HG03060 (cell line): ENCODE results near the gene ATL2.

Source experiments
- ATAC-seq: cut with Tn5 transposase; IDR thresholded peaks from one replicate; pipeline ENCODE4 v1.9.1; 2021; ENCODE audit warnings: low read depth, moderate number of reproducible peaks; ENCODE audit not compliant: unreplicated experiment

The ATL2 gene

GRCh38 chr2:38256610-38257009 lies 120.5 kb downstream of the ATL2 start:
- no peak for ATAC-seq

GRCh38 chr2:38255211-38255610 lies 121.9 kb downstream of the ATL2 start:
- ATAC-seq = no peak

GRCh38 chr2:38254796-38255195 lies 122.3 kb downstream of the ATL2 start:
- no peak for ATAC-seq

GRCh38 chr2:38251940-38252339 lies 125.1 kb downstream of the ATL2 start:
- ATAC-seq = no peak

GRCh38 chr2:38248707-38249106 lies 128.4 kb downstream of the ATL2 start:
- ATAC-seq = no peak

GRCh38 chr2:38248255-38248654 lies 128.8 kb downstream of the ATL2 start:
- ATAC-seq = no peak

GRCh38 chr2:38246105-38246504 lies 131.0 kb downstream of the ATL2 start:
- ATAC-seq = no peak

GRCh38 chr2:38245114-38245641 lies 131.9 kb downstream of the ATL2 start:
- no peak for ATAC-seq

GRCh38 chr2:38244301-38244700 lies 132.8 kb downstream of the ATL2 start:
- no peak for ATAC-seq
